ENCODE measurements around the gene RPTOR. TPM values are rescaled to one million over a fixed set of nuclear protein-coding genes. Genes with fewer than 3 reads are reported as not detected.

The RPTOR gene
- polyA plus RNA-seq, 1 donor (not counting 4 experiments of a cell fraction or from before 2014, with no cell fraction given): 4.0 TPM

GRCh38 chr17:80683625-80684104, 139.0 kb downstream of the RPTOR start:
- Histone ChIP-seq H3K4me3 (ENCODE audit: control insufficient read depth in 2 of 3, extremely low read depth in 1 of 3, insufficient read depth in 2 of 3, low read depth in 1 of 3, low read length in 3 of 3) (no peak overlapping the region), H3K4me1 (ENCODE audit: control insufficient read depth, extremely low read depth, insufficient read depth, low read length) (no peaks in the 10 kb centered on the region), H3K9ac (ENCODE audit: control insufficient read depth, extremely low read depth, insufficient read depth, low read length) (no peak overlapping the region), H2AFZ (ENCODE audit: control insufficient read depth, low read length) (no peak overlapping the region), H3K4me2 (ENCODE audit: control insufficient read depth, extremely low read depth, insufficient read depth, low read depth, low read length) (no peak overlapping the region), H3K27ac (ENCODE audit: control insufficient read depth, insufficient read depth, low read length) (no peak overlapping the region), H3K27me3 (ENCODE audit: control insufficient read depth, extremely low read depth, insufficient read depth, low read length) (no peaks in the 10 kb centered on the region), H3K79me2 (ENCODE audit: control insufficient read depth, insufficient read depth, low read length) (peaks cover 24% of the 10 kb centered on the region), H4K20me1 (ENCODE audit: control insufficient read depth, extremely low read depth, insufficient read depth, low read length) (no peaks in the 10 kb centered on the region), H3K9me3 (ENCODE audit: control insufficient read depth, low read depth, low read length) (no peaks in the 10 kb centered on the region), H3K9me1 (ENCODE audit: control insufficient read depth, extremely low read depth, insufficient read depth, low read length) (no peaks in the 10 kb centered on the region), H3K36me3 (ENCODE audit: control insufficient read depth in 2 of 2, extremely low read depth in 1 of 2, insufficient read depth in 2 of 2, low read length in 2 of 2) (peaks cover 0 to 7% of the 10 kb centered on the region in 2 experiments)
- TF ChIP-seq CTCF (optimal IDR thresholded peaks at IDR 0.05 in 1 of 3, IDR thresholded peaks at IDR 0.05 in 1 of 3, conservative IDR thresholded peaks at IDR 0.05 in 1 of 3; ENCODE audit: extremely low read depth in 1 of 3, insufficient read depth in 2 of 3, low read length in 3 of 3) (no peak), EZH2 (IDR thresholded peaks at IDR 0.05; ENCODE audit: low read length) (no peak)
- DNase-seq (ENCODE audit: low read depth, low spot score) (no peak), FAIRE-seq (no peak)
- dilution Hi-C loops (cut with MboI; ENCODE audit: extremely low pct_ligation_motif_present, low sequenced_read_pairs): no loop called here

GRCh38 chr17:80687839-80688238, 143.2 kb downstream of the RPTOR start:
- H3K4me3 ChIP-seq (ENCODE audit: control insufficient read depth in 2 of 3, extremely low read depth in 1 of 3, insufficient read depth in 2 of 3, low read depth in 1 of 3, low read length in 3 of 3): no peak overlapping the region
- FAIRE-seq (no peak), DNase-seq (ENCODE audit: low read depth, low spot score) (no peak)
- H3K9me3 ChIP-seq (ENCODE audit: control insufficient read depth, low read depth, low read length): no peaks in the 10 kb centered on the region
- no peaks in the 10 kb centered on the region for H4K20me1 ChIP-seq (ENCODE audit: control insufficient read depth, extremely low read depth, insufficient read depth, low read length)
- H3K36me3 ChIP-seq (ENCODE audit: control insufficient read depth in 2 of 2, extremely low read depth in 1 of 2, insufficient read depth in 2 of 2, low read length in 2 of 2): peaks cover 0 to 2% of the 10 kb centered on the region in 2 experiments
- no peaks in the 10 kb centered on the region for H3K4me1 ChIP-seq (ENCODE audit: control insufficient read depth, extremely low read depth, insufficient read depth, low read length)
- no peak overlapping the region for H3K27ac ChIP-seq (ENCODE audit: control insufficient read depth, insufficient read depth, low read length)
- H3K4me2 ChIP-seq (ENCODE audit: control insufficient read depth, extremely low read depth, insufficient read depth, low read depth, low read length): no peak overlapping the region
- H2AFZ ChIP-seq (ENCODE audit: control insufficient read depth, low read length): no peak overlapping the region
- H3K27me3 ChIP-seq (ENCODE audit: control insufficient read depth, extremely low read depth, insufficient read depth, low read length): no peaks in the 10 kb centered on the region
- dilution Hi-C loops (cut with MboI; ENCODE audit: extremely low pct_ligation_motif_present, low sequenced_read_pairs): no loop called here
- no peak for TF ChIP-seq CTCF (optimal IDR thresholded peaks at IDR 0.05 in 1 of 3, IDR thresholded peaks at IDR 0.05 in 1 of 3, conservative IDR thresholded peaks at IDR 0.05 in 1 of 3; ENCODE audit: extremely low read depth in 1 of 3, insufficient read depth in 2 of 3, low read length in 3 of 3)
- TF ChIP-seq EZH2 (IDR thresholded peaks at IDR 0.05; ENCODE audit: low read length): no peak
- H3K9ac ChIP-seq (ENCODE audit: control insufficient read depth, extremely low read depth, insufficient read depth, low read length): no peak overlapping the region
- H3K9me1 ChIP-seq (ENCODE audit: control insufficient read depth, extremely low read depth, insufficient read depth, low read length): no peaks in the 10 kb centered on the region
- H3K79me2 ChIP-seq (ENCODE audit: control insufficient read depth, insufficient read depth, low read length): peaks cover 31% of the 10 kb centered on the region

Measured in keratinocyte (primary cell).